GM23338 (cell line): ENCODE data around the gene HSPA12B. TPM values are rescaled to one million over a fixed set of nuclear protein-coding genes. Genes with fewer than 3 reads are reported as not detected.

Experiments
- ATAC-seq: fragments of 200-7000 bp; cut with Tn5 transposase; 3 replicates; pipeline ENCODE4 v1.9.1; 2020
- DNase-seq: peaks from one replicate; pipeline ENCODE4 v3.0.0-alpha.2; 2015; ENCODE audit warnings: low spot score
- H2AFZ ChIP-seq: fragments of 200-600 bp; sonication (generic); 2 replicates; pipeline ENCODE4 v1.8.0; 2016; ENCODE audit warnings: antibody characterized with exemption, mild to moderate bottlenecking, moderate library complexity
- H3F3A ChIP-seq: fragments of 200-600 bp; sonication (generic); replicated peaks from 2 replicates; pipeline ENCODE4 v1.8.0; 2017; ENCODE audit warnings: antibody characterized with exemption, mixed run types, low read depth
- H3K27ac ChIP-seq: fragments of 200-600 bp; sonication (generic); 2 replicates; pipeline ENCODE4 v1.6.1; 2016; ENCODE audit warnings: low read depth
- H3K27me3 ChIP-seq: fragments of 200-600 bp; sonication (generic); 2 replicates; pipeline ENCODE4 v1.8.0; 2016; ENCODE audit warnings: mild to moderate bottlenecking, mixed run types, moderate library complexity; ENCODE audit not compliant: insufficient read depth
- H3K36me3 ChIP-seq: fragments of 200-600 bp; sonication (generic); 2 replicates; pipeline ENCODE4 v1.8.0; 2016; ENCODE audit warnings: mild to moderate bottlenecking; ENCODE audit not compliant: insufficient read depth
- H3K4me1 ChIP-seq: fragments of 200-600 bp; sonication (generic); 2 replicates; pipeline ENCODE4 v1.8.0; 2016; ENCODE audit warnings: mild to moderate bottlenecking, moderate library complexity; ENCODE audit not compliant: insufficient read depth
- H3K4me2 ChIP-seq: fragments of 200-600 bp; sonication (generic); 2 replicates; pipeline ENCODE4 v1.7.1; 2017; ENCODE audit warnings: mixed run types
- H3K4me3 ChIP-seq: fragments of 200-600 bp; sonication (generic); 2 replicates; pipeline ENCODE4 v1.6.1; 2016; ENCODE audit warnings: mixed run types
- H3K79me2 ChIP-seq: fragments of 200-600 bp; sonication (generic); replicated peaks from 2 replicates; pipeline ENCODE4 v1.8.0; 2017; ENCODE audit warnings: mild to moderate bottlenecking; ENCODE audit not compliant: insufficient read depth
- H3K9me2 ChIP-seq: fragments of 200-600 bp; sonication (generic); 2 replicates; pipeline ENCODE4 v1.8.0; 2017; ENCODE audit not compliant: insufficient read depth
- H4K20me1 ChIP-seq: fragments of 200-600 bp; sonication (generic); replicated peaks from 2 replicates; pipeline ENCODE4 v1.8.0; 2017; ENCODE audit warnings: mild to moderate bottlenecking; ENCODE audit not compliant: insufficient read depth
- H3K27ac Mint-ChIP-seq: 2 replicates; pipeline ENCODE4 v1.8.0; 2020; ENCODE audit warnings: inconsistent platforms, mild to moderate bottlenecking, moderate library complexity, mixed read lengths
- H3K27me3 Mint-ChIP-seq: 3 replicates; pipeline ENCODE4 v1.8.0; 2022; ENCODE audit warnings: low read depth, mild to moderate bottlenecking, moderate library complexity, mixed read lengths, inconsistent platforms; ENCODE audit not compliant: insufficient read depth, poor library complexity
- H3K36me3 Mint-ChIP-seq: 3 replicates; pipeline ENCODE4 v1.8.0; 2021; ENCODE audit warnings: low read depth, mild to moderate bottlenecking, inconsistent platforms, moderate library complexity, mixed read lengths
- H3K4me1 Mint-ChIP-seq: 3 replicates; pipeline ENCODE4 v1.8.0; 2020; ENCODE audit warnings: mild to moderate bottlenecking, inconsistent platforms, mixed read lengths
- H3K4me3 Mint-ChIP-seq: 3 replicates; pipeline ENCODE4 v1.8.0; 2021; ENCODE audit warnings: moderate library complexity, mild to moderate bottlenecking, inconsistent platforms, mixed read lengths
- H3K9me3 Mint-ChIP-seq: 3 replicates; pipeline ENCODE4 v1.8.0; 2020; ENCODE audit warnings: moderate library complexity, mild to moderate bottlenecking, inconsistent platforms, mixed read lengths
- CREB1 ChIP-seq: fragments of 250-450 bp; sonication (Bioruptor Pico); IDR thresholded peaks from 2 replicates; pipeline ENCODE4 v1.5.0; 2020; ENCODE audit warnings: low read depth, mild to moderate bottlenecking, moderate library complexity
- CTCF ChIP-seq, 2 experiments: fragments of 200-600 bp in 1 of 2; sonication (generic) in 1 of 2; conservative IDR thresholded peaks; 2 replicates each; pipeline versions ENCODE4 v1.5.1 to v1.6.1; 2016 to 2017; ENCODE audit warnings: antibody characterized with exemption in 2 of 2, low read depth in 2 of 2, mild to moderate bottlenecking in 2 of 2, moderate library complexity in 1 of 2
- EZH2 ChIP-seq: fragments of 200-600 bp; sonication (generic); IDR thresholded peaks from one replicate; pipeline ENCODE4 v1.8.0; 2017; ENCODE audit warnings: antibody characterized with exemption, mild to moderate bottlenecking, low read depth; ENCODE audit not compliant: unreplicated experiment
- EZH2phosphoT487 ChIP-seq: fragments of 200-600 bp; sonication (generic); IDR thresholded peaks from one replicate; pipeline ENCODE4 v1.8.1; 2018; ENCODE audit warnings: antibody characterized with exemption; ENCODE audit not compliant: unreplicated experiment
- NANOG ChIP-seq: IDR thresholded peaks from 2 replicates; pipeline ENCODE4 v1.6.1; 2016; ENCODE audit warnings: antibody characterized with exemption, borderline replicate concordance
- REST ChIP-seq: IDR thresholded peaks from one replicate; pipeline ENCODE4 v1.6.1; 2018; ENCODE audit warnings: antibody characterized with exemption; ENCODE audit not compliant: unreplicated experiment
- STAT1 ChIP-seq: IDR thresholded peaks from one replicate; pipeline ENCODE4 v1.6.1; 2016; ENCODE audit warnings: antibody characterized with exemption; ENCODE audit not compliant: unreplicated experiment
- ZNF114 ChIP-seq: fragments of 250-450 bp; sonication (Bioruptor Pico); IDR thresholded peaks from 2 replicates; pipeline ENCODE4 v1.5.0; 2020; ENCODE audit warnings: mild to moderate bottlenecking, moderate library complexity
- ZNF331 ChIP-seq: fragments of 250-450 bp; sonication (Bioruptor Pico); IDR thresholded peaks from 2 replicates; pipeline ENCODE4 v1.5.0; 2020; ENCODE audit warnings: low read depth, mild to moderate bottlenecking, moderate library complexity
- polyA plus RNA-seq: library from polyadenylated mRNA; unstranded; fragments of >200 nt; fragmentation: Nextera tagmentation; extraction: Ambion mirVana; gene quantifications from 2 replicates; pipeline ENCODE4 v1.2.1, GENCODE V29; 2016
- total RNA-seq: library from RNA; depleted of rRNA; stranded (reverse); fragments of >200 nt; shearing (Covaris generic); gene quantifications from 2 replicates; pipeline ENCODE4 v1.2.3, GENCODE V29; 2014

Gene HSPA12B
- total and polyA plus RNA-seq, 2 experiments from 2014 or later: 2.8 to 6.5 TPM

- peak overlapping the region; percentile 86 for H3K4me2 ChIP-seq
- no peak overlapping the region for H3K4me3 ChIP-seq
- TF ChIP-seq CREB1 (CRISPR knock-in tag) (no peak), EZH2 (no peak), REST (no peak), CTCF (conservative IDR thresholded peaks at IDR 0.05; ENCODE audit: low read depth in 2 of 2) (no peak), EZH2phosphoT487 (no peak), NANOG (no peak), ZNF331 (no peak), STAT1 (no peak), ZNF114 (no peak)
- Mint-ChIP-seq H3K4me1 (peaks cover 27% of the 10 kb centered on the region), H3K27ac (no peak overlapping the region), H3K27me3 (peaks cover 22% of the 10 kb centered on the region), H3K36me3 (no peaks in the 10 kb centered on the region), H3K4me3 (peak overlapping the region; percentile 86), H3K9me3 (no peaks in the 10 kb centered on the region)
- H4K20me1 ChIP-seq: no peaks in the 10 kb centered on the region
- H3K4me1 ChIP-seq: peaks cover 5% of the 10 kb centered on the region; the same call in 1 of the 2 replicates
- H3K9me2 ChIP-seq: no peaks in the 10 kb centered on the region
- ATAC-seq (no peak), DNase-seq (no peak)
- H3F3A ChIP-seq: no peaks in the 10 kb centered on the region
- peaks cover 6% of the 10 kb centered on the region; the same call in 1 of the 2 replicates for H3K27me3 ChIP-seq
- no peak overlapping the region for H2AFZ ChIP-seq
- no peaks in the 10 kb centered on the region for H3K79me2 ChIP-seq
- no peak overlapping the region for H3K27ac ChIP-seq
- H3K36me3 ChIP-seq: no peaks in the 10 kb centered on the region
These were observed 11.6 kb downstream of the HSPA12B start for GRCh38 chr20:3744037-3744436.
